CD14-positive monocyte (primary cell): ENCODE data around the gene CCDC32. TPM values are rescaled to one million over a fixed set of nuclear protein-coding genes. Genes with fewer than 3 reads are reported as not detected.

ENCODE experiments used
- DNase-seq, 3 donors: peaks; one replicate each; pipeline ENCODE4 v3.0.0-alpha.2; 2011 to 2022
- H2AFZ ChIP-seq: 2 replicates; pipeline ENCODE4 v1.6.0; 2012; ENCODE audit warnings: mild to moderate bottlenecking, low read depth, low read length, inconsistent platforms; ENCODE audit not compliant: insufficient read depth, poor library complexity, severe bottlenecking
- H3K27ac ChIP-seq, 2 donors: 1 replicate in 1 of 2; 2 replicates in 1 of 2; pipeline ENCODE4 v1.5.1; 2012 to 2013; ENCODE audit warnings: low read length in 2 of 2, control low read depth in 1 of 2, inconsistent platforms in 1 of 2, low read depth in 1 of 2, mild to moderate bottlenecking in 1 of 2
- H3K27me3 ChIP-seq, 2 donors: one replicate each; pipeline versions ENCODE4 v1.6.0 to v1.6.1; 2011 to 2013; ENCODE audit warnings: low read length in 2 of 2; ENCODE audit not compliant: control insufficient read depth in 2 of 2, insufficient read depth in 2 of 2
- H3K36me3 ChIP-seq, 2 donors: replicated peaks in 1 of 2; 1 replicate in 1 of 2; 2 replicates in 1 of 2; pipeline versions ENCODE4 v1.5.1 to v1.6.1; 2012 to 2013; ENCODE audit warnings: low read length in 2 of 2, control low read depth in 1 of 2, inconsistent platforms in 1 of 2, mild to moderate bottlenecking in 1 of 2; ENCODE audit not compliant: insufficient read depth in 2 of 2, control insufficient read depth in 1 of 2
- H3K4me1 ChIP-seq, 2 donors: 1 replicate in 1 of 2; 2 replicates in 1 of 2; pipeline versions ENCODE4 v1.5.1 to v1.6.1; 2012 to 2013; ENCODE audit warnings: low read length in 2 of 2, control low read depth in 1 of 2, inconsistent platforms in 1 of 2, mild to moderate bottlenecking in 1 of 2, moderate library complexity in 1 of 2; ENCODE audit not compliant: insufficient read depth in 2 of 2, control insufficient read depth in 1 of 2
- H3K4me2 ChIP-seq: replicated peaks from 2 replicates; pipeline ENCODE3; 2012; ENCODE audit warnings: low read length, moderate library complexity, mild to moderate bottlenecking; ENCODE audit not compliant: poor library complexity, severe bottlenecking; ENCODE audit errors: extremely low read depth
- H3K4me3 ChIP-seq, 3 experiments: fragments of 200-600 bp in 1 of 3; sonication (generic) in 1 of 3; replicated peaks in 1 of 3; 1 replicate in 2 of 3; 2 replicates in 1 of 3; pipeline ENCODE4 v1.5.1; 2011 to 2013; ENCODE audit warnings: low read length in 3 of 3, mild to moderate bottlenecking in 3 of 3, control low read depth in 2 of 3, low read depth in 2 of 3, inconsistent platforms in 1 of 3, moderate library complexity in 1 of 3
- H3K79me2 ChIP-seq: 2 replicates; pipeline ENCODE4 v1.6.0; 2012; ENCODE audit warnings: mild to moderate bottlenecking, control low read depth, inconsistent platforms, low read length, moderate library complexity; ENCODE audit not compliant: insufficient read depth
- H3K9ac ChIP-seq: 2 replicates; pipeline ENCODE4 v1.6.0; 2017; ENCODE audit warnings: low read length, mild to moderate bottlenecking; ENCODE audit not compliant: insufficient read depth, poor library complexity, severe bottlenecking
- H3K9me3 ChIP-seq, 2 donors: replicated peaks in 1 of 2; 1 replicate in 1 of 2; 2 replicates in 1 of 2; pipeline versions ENCODE4 v1.5.1 to v1.6.1; 2012 to 2013; ENCODE audit warnings: low read length in 2 of 2, control low read depth in 1 of 2; ENCODE audit not compliant: control insufficient read depth in 1 of 2, insufficient read depth in 1 of 2
- H4K20me1 ChIP-seq: 2 replicates; pipeline ENCODE4 v1.6.0; 2012; ENCODE audit warnings: mild to moderate bottlenecking, low read length, control low read depth, moderate library complexity; ENCODE audit not compliant: insufficient read depth
- H3K27ac Mint-ChIP-seq, 7 donors: one replicate each; pipeline ENCODE4 v1.8.0; 2020; ENCODE audit warnings: mild to moderate bottlenecking in 7 of 7, mixed read lengths in 7 of 7, moderate library complexity in 6 of 7, inconsistent platforms in 2 of 7
- H3K27me3 Mint-ChIP-seq, 3 donors: one replicate each; pipeline ENCODE4 v1.8.0; 2021 to 2022; ENCODE audit warnings: low read depth in 3 of 3, mild to moderate bottlenecking in 3 of 3, mixed read lengths in 3 of 3, moderate library complexity in 3 of 3, inconsistent platforms in 1 of 3
- H3K36me3 Mint-ChIP-seq, 2 donors: one replicate each; pipeline ENCODE4 v1.8.0; 2020; ENCODE audit warnings: mixed read lengths in 2 of 2, inconsistent platforms in 1 of 2, mild to moderate bottlenecking in 1 of 2
- H3K4me1 Mint-ChIP-seq: one replicate; pipeline ENCODE4 v1.8.0; 2020; ENCODE audit warnings: mild to moderate bottlenecking, mixed read lengths
- H3K4me3 Mint-ChIP-seq, 2 donors: one replicate each; pipeline ENCODE4 v1.8.0; 2020; ENCODE audit warnings: mild to moderate bottlenecking in 2 of 2, mixed read lengths in 2 of 2, moderate library complexity in 1 of 2
- H3K9me3 Mint-ChIP-seq, 7 donors: one replicate each; pipeline ENCODE4 v1.8.0; 2020 to 2022; ENCODE audit warnings: mixed read lengths in 7 of 7, mild to moderate bottlenecking in 6 of 7, moderate library complexity in 6 of 7, inconsistent platforms in 2 of 7
- CTCF ChIP-seq: fragments of 200-600 bp; IDR thresholded peaks from one replicate; pipeline ENCODE4 v1.8.0; 2022; ENCODE audit warnings: antibody characterized with exemption, mild to moderate bottlenecking
- WGBS: methylation state at CpG from one replicate; pipeline ENCODE4 v1.1.5; 2013; ENCODE audit warnings: missing lambda C conversion rate; ENCODE audit not compliant: insufficient coverage; 5-methylcytosine and 5-hydroxymethylcytosine counted together
- intact Hi-C, 2 donors: fragments of 100-400 bp; cut with micrococcal nuclease; formaldehyde crosslinking; loops; one replicate each; pipeline versions ENCODE4 v1.15.0 to v1.15.1; 2023
- polyA plus RNA-seq, 3 donors: library from polyadenylated mRNA; depleted of rRNA in 1 of 3; unstranded in 2 of 3; stranded (reverse) in 1 of 3; fragments of 300-500 nt in 2 of 3; fragments of >200 nt in 1 of 3; fragmentation: Illumina TruSeq in 2 of 3; gene quantifications; 1 replicate in 2 of 3; 2 replicates in 1 of 3; pipeline ENCODE4 v1.2.3, GENCODE V29; 2012 to 2021

The CCDC32 gene
- polyA plus RNA-seq, 3 donors, result 7.5 to 37.3 (median 30.8) TPM

- Mint-ChIP-seq H3K27me3 (peaks cover 0 to 3% (median 0%) of the 10 kb centered on the region in 3 donors), H3K36me3 (no peaks in the 10 kb centered on the region), H3K27ac (peak overlapping the region in 2 of 7 donors; percentile 1 to 53), H3K4me1 (peaks cover 5% of the 10 kb centered on the region), H3K9me3 (no peaks in the 10 kb centered on the region), H3K4me3 (no peak overlapping the region)
- Histone ChIP-seq H3K9me3 (no peaks in the 10 kb centered on the region), H3K4me1 (peaks cover 0 to 3% of the 10 kb centered on the region in 2 donors), H3K4me2 (no peak overlapping the region), H2AFZ (no peak overlapping the region), H3K4me3 (no peak overlapping the region), H3K27me3 (no peaks in the 10 kb centered on the region), H3K27ac (no peak overlapping the region), H3K36me3 (no peaks in the 10 kb centered on the region), H3K79me2 (no peaks in the 10 kb centered on the region), H3K9ac (no peak overlapping the region), H4K20me1 (no peaks in the 10 kb centered on the region)
- intact Hi-C loops, result no loop called here
- TF ChIP-seq CTCF, result no peak
- WGBS, result no CpG with 5 or more reads among the region's 3 CpGs
- DNase-seq, result no peak
These were observed 39.0 kb downstream of the CCDC32 start for GRCh38 chr15:40525855-40526254.

GRCh38 chr15:40523611-40524010 lies 41.2 kb downstream of the CCDC32 start:
- H3K9ac ChIP-seq, result no peak overlapping the region
- Mint-ChIP-seq H3K9me3 (no peaks in the 10 kb centered on the region), H3K27me3 (no peaks in the 10 kb centered on the region), H3K4me1 (peaks cover 10% of the 10 kb centered on the region), H3K27ac (no peak overlapping the region), H3K4me3 (no peak overlapping the region), H3K36me3 (no peaks in the 10 kb centered on the region)
- intact Hi-C loops, result no loop called here
- H3K9me3 ChIP-seq, result no peaks in the 10 kb centered on the region
- no peak overlapping the region for H3K4me3 ChIP-seq
- no peak overlapping the region for H2AFZ ChIP-seq
- H3K79me2 ChIP-seq, result no peaks in the 10 kb centered on the region
- no peak overlapping the region for H3K27ac ChIP-seq
- TF ChIP-seq CTCF, result no peak
- H3K36me3 ChIP-seq, result no peaks in the 10 kb centered on the region
- no peaks in the 10 kb centered on the region for H3K27me3 ChIP-seq
- no peak overlapping the region for H3K4me2 ChIP-seq
- no peaks in the 10 kb centered on the region for H4K20me1 ChIP-seq
- DNase-seq, result no peak
- H3K4me1 ChIP-seq, result peaks cover 3 to 9% of the 10 kb centered on the region in 2 donors
